Daoy (cell line): Measurements from ENCODE around the gene ST6GALNAC3. TPM values are rescaled to one million over a fixed set of nuclear protein-coding genes. Genes with fewer than 3 reads are reported as not detected.
A peak's percentile ranks its signal among the peaks of the same experiment; 100 is the strongest.

Experiments used
- DNase-seq: peaks from one replicate; pipeline ENCODE4 v3.0.0-alpha.2; 2015; ENCODE audit warnings: low read depth
- total RNA-seq: library from RNA; depleted of rRNA; stranded (reverse); fragments of >200 nt; shearing (Covaris generic); gene quantifications from 2 replicates; pipeline ENCODE4 v1.2.3, GENCODE V29; 2014

The ST6GALNAC3 gene
- total RNA-seq, 1 experiment from 2014 or later: 3.8 TPM

DNA sequence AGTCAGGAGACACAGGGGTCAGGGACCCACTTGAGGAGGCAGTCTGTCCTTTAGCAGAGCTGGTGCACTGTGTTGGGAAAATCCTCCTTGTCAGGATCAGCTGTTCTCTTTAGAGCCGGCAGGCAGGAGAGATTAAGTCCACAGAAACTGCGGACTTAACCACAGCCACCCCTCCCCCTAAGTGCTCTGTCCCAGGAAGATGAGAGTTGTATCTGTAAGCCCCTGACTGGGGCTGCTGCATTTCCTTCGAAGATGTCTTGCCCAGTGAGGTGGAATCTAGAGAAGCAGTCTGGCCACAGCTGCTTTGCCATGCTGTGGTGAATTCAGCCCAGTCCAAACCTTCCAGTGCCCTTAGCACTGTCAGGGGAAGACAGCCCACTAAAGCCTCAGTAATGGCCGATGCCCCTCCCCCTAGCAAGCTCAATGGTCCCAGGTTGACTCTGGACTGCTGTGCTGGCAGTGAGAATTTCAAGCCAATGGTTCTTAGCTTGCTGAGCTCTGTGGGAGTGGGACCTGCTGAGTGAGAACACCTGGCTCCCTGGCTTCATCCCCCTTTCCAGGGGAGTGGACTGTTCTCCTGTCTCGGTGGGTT is 172.8 kb downstream of the ST6GALNAC3 start:
- no peak for DNase-seq

GRCh38 chr1:76250271-76250670 is 175.7 kb downstream of the ST6GALNAC3 start:
- no peak for DNase-seq

- DNase-seq: no peak
These were observed 177.9 kb downstream of the ST6GALNAC3 start for GRCh38 chr1:76252431-76252830.

- peak; percentile 70 for DNase-seq
These were observed 179.8 kb downstream of the ST6GALNAC3 start for GRCh38 chr1:76254104-76255030.

DNA sequence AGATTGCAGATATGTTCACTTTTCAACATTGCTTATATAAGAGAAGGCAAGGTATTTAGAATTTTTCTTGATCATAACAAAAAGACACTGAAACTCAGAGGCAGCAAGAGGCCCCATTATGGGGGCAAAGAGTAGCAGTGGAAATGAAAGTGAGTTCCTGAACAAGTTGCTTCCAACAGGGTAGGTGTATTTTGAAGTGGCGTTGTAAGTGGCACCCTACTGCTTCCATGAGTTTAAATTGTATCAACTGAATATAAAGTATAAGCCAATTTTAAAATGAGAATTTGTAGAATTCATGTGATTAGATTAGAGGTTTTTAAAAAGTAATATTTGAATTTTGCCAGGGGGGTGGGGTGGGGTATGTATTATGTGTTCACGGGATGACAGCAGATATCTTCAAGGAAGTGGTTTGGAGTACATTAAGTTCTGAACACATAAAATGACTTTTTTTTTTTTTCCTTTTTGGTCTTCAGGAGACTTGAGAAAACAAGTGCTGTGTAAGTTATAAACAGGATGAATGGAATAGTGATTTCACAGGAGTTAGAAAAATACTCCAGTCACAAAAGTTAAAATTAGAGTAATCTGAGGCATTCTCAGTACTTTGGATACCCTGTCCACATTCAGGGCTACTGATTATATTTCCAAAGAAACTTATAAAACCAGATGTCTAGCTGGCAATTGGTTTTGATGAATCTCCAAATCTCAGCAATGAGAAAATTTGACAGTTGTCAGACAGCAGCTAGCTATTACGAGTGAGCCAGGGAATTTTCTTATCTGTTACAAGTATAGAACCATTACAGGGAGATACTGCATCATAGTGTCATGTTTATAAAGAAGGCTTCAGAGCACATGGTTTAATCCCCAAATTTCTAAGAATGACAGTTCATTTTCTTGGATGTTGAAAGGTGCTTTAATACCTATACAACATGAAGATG is 182.0 kb downstream of the ST6GALNAC3 start:
- DNase-seq: no peak

- no peak for DNase-seq
These were observed 183.3 kb downstream of the ST6GALNAC3 start for GRCh38 chr1:76257823-76258222.

DNA sequence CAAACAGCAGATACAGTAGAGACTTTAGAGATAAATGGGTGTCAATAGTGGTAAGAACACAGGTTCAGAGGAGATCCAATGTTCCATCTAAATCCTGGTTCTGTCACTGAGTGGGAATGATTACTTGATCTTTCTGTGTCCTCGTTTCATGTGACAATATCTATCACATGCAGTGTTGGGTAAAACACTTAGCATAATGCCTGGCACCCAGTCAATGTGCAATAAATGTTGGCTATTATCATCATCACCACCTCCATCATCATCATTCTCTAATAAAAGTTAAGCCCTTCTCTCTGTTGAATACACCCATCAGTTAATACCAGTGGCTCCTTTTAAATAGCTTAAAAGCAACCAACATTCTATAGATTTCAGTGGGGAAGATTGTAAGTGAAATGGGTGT is 184.7 kb downstream of the ST6GALNAC3 start:
- no peak for DNase-seq

- no peak for DNase-seq
These were observed 185.7 kb downstream of the ST6GALNAC3 start for GRCh38 chr1:76260279-76260678.

- no peak for DNase-seq
These were observed 188.1 kb downstream of the ST6GALNAC3 start for GRCh38 chr1:76262601-76263000.

DNA sequence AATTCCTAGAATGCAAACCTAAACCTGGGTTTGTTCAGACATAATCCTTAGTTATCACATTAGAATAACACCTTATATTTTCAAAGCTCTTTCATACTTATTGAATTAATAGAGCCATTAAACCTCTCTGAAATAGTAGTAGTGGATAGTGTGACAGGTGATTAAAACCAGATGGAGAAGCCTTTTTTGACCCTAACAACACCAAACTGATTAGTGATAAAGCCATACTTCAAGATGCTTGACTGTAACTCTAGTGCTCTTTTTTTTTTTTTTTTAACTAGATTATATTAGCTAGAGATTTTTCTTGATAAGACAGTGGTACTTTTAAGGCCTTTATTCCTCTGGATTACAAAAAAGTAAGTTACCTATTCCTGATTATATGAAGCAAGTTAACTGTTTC is 190.1 kb downstream of the ST6GALNAC3 start:
- DNase-seq: no peak

GRCh38 chr1:76266762-76267161 is 192.2 kb downstream of the ST6GALNAC3 start:
- no peak for DNase-seq

- DNase-seq: no peak
These were observed 193.1 kb downstream of the ST6GALNAC3 start for GRCh38 chr1:76267631-76268030.

GRCh38 chr1:76268341-76268740 is 193.8 kb downstream of the ST6GALNAC3 start:
- DNase-seq: no peak

DNA sequence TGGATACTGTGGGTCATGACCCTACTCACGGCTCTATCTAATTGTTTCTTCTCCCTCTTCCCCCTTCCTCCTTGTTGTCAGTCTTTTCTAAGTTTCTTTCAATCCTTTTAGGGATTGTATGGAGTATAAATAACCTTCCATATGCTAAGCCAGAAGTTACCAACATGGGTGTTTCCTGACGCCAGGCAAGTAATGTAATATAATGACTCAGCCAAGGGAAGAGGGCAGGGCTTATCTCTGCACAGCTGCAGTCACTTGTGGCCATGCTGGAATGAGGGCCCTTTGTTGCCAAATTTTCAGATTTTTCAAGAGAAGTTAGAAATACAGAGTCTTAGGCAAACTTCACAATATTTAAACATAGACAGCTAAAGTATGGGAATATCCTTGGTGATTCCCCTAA is 194.6 kb downstream of the ST6GALNAC3 start:
- peak; percentile 86 for DNase-seq

GRCh38 chr1:76274302-76274701 is 199.8 kb downstream of the ST6GALNAC3 start:
- no peak for DNase-seq

DNA sequence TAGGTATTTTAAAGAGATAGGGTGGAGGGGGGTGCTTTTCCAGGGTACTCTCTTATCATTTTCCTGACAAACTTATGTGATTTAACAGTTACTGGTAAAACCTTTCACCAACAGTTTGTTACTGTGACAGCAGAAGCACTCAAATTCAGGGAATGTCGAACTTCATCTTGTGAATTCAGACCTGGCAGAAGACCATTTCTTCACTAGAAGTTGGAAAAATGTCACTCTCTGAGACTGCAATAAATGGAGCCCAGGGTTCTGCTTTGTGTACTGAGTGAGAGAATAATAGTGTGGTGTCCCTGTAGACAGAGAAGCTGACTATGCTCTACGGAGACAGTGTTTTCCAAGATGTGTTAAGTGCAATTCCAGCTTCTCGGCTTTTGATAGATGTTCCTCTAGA is 200.2 kb downstream of the ST6GALNAC3 start:
- DNase-seq: no peak

DNA sequence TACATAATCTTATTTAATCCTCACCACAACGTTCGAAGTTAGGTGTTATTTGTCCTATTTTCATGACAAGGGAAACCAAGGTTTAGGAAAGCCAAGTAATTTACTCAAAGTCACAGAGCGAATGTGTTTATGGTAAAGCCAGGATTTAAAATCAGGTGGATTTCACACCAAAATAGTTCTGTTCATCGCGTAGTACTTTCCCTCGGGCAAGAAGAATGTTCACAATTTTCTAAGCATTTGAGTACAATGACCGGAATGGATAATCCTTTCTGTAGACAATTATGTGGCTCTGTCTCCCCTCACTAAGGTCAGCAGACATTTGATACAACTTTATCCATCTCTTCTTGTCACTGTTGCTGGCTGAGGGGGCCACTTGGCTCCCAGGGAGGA is 204.2 kb downstream of the ST6GALNAC3 start:
- no peak for DNase-seq

DNA sequence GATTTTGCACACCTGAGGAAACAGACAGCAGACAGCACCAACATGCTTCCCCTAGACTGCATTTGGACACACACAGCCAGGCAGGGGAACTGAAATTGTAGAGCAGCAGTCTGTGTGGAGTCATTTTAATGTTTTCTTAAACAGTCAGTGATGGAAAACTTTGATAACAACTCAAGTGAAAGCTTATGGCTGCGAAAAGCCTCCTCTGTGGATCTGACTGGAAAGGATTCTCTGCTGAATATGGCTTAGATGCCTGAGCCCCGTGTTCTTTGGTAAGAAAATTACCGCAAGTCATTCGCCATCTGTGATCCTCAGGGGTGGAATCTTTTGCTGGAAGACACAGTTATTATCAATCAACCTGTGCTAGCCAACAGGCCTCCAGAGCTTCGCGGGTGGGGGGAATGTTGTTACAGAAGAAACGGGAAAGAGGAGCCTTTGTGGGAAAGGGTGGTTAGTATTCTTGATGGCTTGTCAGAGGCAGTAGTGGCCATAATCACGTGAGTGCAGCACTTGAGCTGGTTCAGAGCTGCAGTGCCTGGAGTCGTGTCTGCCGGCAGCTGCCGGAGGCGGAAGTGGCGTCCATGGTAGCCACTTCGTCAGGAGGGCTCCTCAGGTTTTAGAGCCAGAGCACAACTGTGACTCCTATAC is 204.7 kb downstream of the ST6GALNAC3 start:
- DNase-seq: no peak

DNA sequence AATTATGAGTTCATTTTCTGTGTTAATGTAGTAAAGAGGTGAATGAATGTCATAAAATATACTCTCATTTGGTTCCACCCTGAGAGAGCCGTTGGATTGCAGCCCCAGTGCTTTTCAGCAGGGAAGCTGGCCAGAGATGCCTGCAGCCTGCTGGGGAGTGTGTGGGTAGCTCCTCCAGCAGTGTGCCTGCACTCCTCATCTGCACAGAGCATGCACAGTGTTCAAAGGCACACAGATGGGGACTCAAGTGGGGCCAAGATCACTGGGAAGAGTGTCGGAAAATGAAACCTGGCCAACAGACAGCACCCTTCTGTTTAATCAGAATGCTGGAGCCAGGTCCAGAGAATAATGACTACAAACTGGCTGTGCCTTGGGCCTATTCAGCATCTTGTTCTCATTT is 206.8 kb downstream of the ST6GALNAC3 start:
- no peak for DNase-seq

- no peak for DNase-seq
These were observed 210.3 kb downstream of the ST6GALNAC3 start for GRCh38 chr1:76284842-76285241.

DNA sequence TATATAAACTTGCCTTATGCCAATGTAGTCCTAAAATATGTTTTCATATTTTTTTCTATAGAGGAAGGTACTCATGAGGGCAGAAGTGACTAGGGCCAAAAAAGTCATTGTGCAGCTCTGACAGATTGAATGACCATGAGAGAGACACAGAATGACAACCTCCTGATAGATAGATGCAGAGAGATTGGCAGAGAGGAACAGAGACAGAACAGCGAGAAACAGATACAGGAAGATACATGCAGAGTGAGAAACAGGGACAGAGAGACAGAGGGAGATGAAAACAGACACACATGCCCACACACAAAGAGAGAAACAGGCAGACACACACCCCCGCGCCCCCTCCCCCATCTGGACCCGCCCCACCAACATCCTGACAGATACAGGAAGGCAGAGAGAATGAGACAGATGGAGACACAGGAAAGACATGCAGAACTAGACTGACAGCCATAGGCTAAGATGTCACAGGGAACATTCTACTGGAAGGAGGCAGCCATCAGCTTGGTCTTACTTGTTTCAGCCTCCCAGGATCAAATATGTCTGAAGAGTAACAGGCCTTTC is 211.1 kb downstream of the ST6GALNAC3 start:
- no peak for DNase-seq
